ENCODE data around the gene LARGE1.

The LARGE1 gene

GRCh38 chr22:33658775-33659174 is 261.5 kb downstream of the LARGE1 start:
- DNase-seq (ENCODE audit: extremely low read depth, low read depth) = no peak
- no peak for TF ChIP-seq CTCF (IDR thresholded peaks at IDR 0.05; ENCODE audit: low read depth, low read length)

DNA sequence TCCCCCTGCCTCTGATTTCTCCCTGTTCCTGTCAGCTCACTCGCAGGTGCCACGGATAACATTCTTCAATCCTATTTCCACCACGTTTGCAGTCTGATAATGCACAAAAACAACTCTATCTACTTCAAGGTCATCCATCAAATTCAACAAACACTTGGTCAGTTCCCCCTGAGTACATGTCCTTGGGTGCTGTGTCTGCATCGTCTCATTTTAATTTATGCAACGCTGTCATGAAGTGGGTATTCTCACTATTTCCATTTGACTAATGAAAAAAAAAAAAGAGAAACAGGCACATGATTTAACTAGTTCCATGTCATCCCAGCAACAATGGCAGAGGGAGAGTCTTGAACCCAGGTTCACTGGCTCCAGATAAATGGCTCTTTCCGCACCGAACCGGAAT is 262.6 kb downstream of the LARGE1 start:
- no peak for TF ChIP-seq CTCF (IDR thresholded peaks at IDR 0.05; ENCODE audit: low read depth, low read length)

GRCh38 chr22:33656808-33657628 is 263.3 kb downstream of the LARGE1 start:
- TF ChIP-seq CTCF (IDR thresholded peaks at IDR 0.05; ENCODE audit: low read depth, low read length) = no peak
- no peak for DNase-seq (ENCODE audit: extremely low read depth, low read depth)

More for the DNA sequence above, 262.6 kb downstream of the LARGE1 start:
- no peak for DNase-seq (ENCODE audit: extremely low read depth, low read depth)

GRCh38 chr22:33654173-33654895 is 265.9 kb downstream of the LARGE1 start:
- no peak for TF ChIP-seq CTCF (IDR thresholded peaks at IDR 0.05; ENCODE audit: low read depth, low read length)
- no peak for DNase-seq (ENCODE audit: extremely low read depth, low read depth)

GRCh38 chr22:33653532-33654063 is 266.7 kb downstream of the LARGE1 start:
- no peak for TF ChIP-seq CTCF (IDR thresholded peaks at IDR 0.05; ENCODE audit: low read depth, low read length)
- DNase-seq (ENCODE audit: extremely low read depth, low read depth) = no peak

- no peak for TF ChIP-seq CTCF (IDR thresholded peaks at IDR 0.05; ENCODE audit: low read depth, low read length)
- no peak for DNase-seq (ENCODE audit: extremely low read depth, low read depth)
Measured at GRCh38 chr22:33652615-33653014, 267.7 kb downstream of the LARGE1 start.

DNA sequence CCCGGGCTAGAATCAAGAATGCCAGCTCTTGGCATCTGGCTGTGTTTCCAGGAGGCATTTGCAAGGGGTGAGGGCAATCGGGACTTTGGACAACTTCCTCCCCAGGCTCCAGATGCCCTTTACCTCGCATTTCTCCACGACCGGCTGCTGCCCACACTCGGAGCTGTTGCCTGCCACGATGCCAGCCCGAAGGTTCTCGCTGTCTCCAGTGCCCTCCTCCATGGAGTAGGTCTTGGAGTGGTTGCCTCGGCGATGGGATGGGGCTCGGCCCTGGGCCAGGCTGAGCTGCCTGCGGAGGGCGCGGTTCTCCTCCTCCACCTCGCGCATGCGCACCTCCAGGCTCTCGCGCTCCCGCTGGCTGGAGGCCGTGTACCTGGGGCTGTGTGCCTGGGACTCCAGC is 270.0 kb downstream of the LARGE1 start:
- no peak for DNase-seq (ENCODE audit: extremely low read depth, low read depth)
- TF ChIP-seq CTCF (IDR thresholded peaks at IDR 0.05; ENCODE audit: low read depth, low read length) = no peak

Measured in AG09319 (cell line).